GM19463 (cell line): ENCODE data around the gene NOL3.

ENCODE experiments used
- ATAC-seq: cut with Tn5 transposase; IDR thresholded peaks from one replicate; pipeline ENCODE4 v1.9.1; 2021; ENCODE audit warnings: mild to moderate bottlenecking, moderate library complexity; ENCODE audit not compliant: unreplicated experiment

NOL3 gene

GRCh38 chr16:67204076-67204475 lies 33.7 kb downstream of the NOL3 start:
- no peak for ATAC-seq

- no peak for ATAC-seq
Observed at GRCh38 chr16:67206129-67206837, 35.9 kb downstream of the NOL3 start.

DNA sequence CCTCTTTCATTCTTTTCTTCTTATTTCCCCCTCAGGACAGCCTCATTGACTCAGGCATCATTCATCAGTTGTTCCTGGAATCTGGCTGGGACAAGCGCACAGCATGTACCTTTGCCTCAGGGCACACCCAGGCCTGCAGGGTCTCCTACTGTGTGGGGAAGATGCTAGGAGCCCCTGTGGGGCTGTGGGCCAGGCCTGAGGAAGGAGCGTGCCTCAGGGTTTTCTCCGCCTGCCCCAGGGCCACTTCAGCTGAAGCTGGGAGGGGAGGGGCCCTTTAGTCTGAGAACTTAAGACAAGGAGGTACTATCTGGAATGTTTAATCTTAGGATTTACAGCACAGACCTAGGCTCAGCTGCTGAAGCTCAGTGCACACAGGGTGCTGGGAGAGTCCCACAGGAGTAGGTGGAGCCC lies 36.5 kb downstream of the NOL3 start:
- no peak for ATAC-seq

- no peak for ATAC-seq
Observed at GRCh38 chr16:67207249-67208091, 37.1 kb downstream of the NOL3 start.

- no peak for ATAC-seq
Observed at GRCh38 chr16:67208154-67208896, 38.0 kb downstream of the NOL3 start.

DNA sequence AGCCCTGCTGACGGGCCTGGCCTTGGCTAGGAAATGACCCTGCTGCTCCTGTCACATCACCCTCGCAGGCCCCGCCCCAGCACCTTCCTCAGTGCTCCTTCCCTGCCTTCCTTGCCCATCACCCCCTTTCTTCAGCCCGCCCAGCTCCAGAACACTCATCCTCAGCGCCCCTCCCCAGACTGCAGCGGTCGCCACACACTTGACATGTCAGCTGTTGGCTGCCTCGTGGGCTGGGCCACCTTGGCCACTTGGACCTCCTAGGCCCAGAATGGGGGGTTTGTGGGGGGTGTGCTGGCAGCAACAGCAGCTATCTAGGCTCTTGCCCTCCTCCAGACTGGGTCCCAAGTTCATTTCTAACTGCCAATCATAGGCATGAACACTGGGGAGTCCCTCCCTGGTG lies 39.2 kb downstream of the NOL3 start:
- no peak for ATAC-seq

DNA sequence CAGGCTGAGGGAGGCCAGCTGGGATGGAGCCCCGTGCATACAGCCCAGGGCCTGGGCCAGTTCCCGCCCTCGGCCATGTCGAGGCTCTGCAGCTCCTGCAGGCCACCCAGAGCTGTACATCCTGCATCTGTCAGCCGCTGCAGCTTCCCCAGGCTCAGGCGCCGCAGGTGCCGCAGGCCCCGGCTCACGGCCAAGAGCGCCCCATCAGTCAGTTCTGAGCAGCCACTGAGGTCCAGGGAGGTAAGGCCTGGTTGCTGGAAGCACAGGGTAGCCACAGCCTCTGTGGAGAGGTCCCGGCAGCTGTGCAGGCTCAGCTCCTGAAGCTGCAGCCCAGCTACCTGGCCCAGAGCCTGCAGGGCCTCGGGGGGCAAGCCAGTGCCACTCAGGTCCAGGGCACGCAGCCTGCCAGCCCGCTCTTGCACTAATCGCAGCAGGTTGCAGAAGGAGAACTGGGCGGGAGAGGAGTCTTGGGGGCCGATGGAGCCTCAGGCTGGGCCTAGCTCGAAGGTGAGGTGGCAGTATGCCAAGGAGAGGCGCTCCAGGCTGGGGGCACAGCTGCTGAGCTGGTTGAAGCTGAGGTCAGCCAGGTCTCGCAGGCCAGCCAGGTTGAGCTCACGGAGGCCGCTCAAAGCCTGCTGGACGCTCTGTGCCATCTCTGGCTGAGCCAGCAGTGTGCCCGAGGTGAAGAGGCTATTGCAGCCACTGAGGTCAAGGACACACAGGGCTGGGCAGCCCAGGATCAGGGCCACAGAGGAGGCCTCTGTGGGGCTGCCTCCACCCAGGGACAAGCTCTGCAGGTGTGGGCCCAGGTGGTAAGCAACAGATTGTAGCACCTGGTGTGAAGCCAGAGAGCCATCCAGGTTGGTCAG lies 40.0 kb downstream of the NOL3 start:
- ATAC-seq = no peak

GRCh38 chr16:67211674-67212073 lies 41.3 kb downstream of the NOL3 start:
- ATAC-seq = no peak

DNA sequence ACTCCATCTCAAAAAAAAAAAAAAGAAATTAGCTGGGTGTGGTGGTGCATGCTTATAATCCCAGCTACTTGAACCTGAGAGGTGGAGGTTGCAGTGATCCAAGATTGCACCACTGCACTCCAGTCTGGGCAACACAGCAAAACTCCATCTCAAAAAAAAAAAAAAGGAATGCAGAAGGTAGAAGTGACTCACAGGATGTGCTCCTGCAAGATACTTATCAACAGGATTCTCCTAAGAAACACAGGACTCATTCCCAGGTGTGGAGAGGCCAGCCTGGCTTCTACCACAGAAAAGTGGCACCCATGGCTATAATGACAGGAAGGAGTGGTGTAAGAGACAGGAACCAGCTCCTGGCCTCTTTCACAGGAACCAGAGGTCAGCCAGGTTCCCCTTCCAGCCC lies 42.4 kb downstream of the NOL3 start:
- no peak for ATAC-seq

GRCh38 chr16:67213197-67214019 lies 43.1 kb downstream of the NOL3 start:
- no peak for ATAC-seq

DNA sequence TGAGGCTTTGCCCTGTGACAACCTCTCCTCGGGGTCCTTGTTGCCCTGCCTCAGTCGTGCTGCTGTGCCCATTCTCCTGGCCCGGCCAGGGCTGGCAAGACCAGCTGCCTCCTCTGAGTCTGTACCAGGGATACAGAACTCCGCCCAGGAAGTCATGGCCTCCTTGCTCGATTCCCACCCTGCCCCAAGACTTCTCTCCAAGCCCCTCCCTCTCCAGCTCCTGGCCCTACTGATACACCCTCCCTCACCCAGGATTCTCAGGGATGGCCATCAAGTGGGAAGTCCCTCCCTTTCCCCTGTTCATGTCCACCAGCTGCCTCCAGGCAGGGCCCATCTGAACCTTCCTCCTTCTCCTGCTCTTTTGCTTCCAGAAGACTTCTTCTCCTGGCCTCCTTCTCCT lies 45.4 kb downstream of the NOL3 start:
- no peak for ATAC-seq

DNA sequence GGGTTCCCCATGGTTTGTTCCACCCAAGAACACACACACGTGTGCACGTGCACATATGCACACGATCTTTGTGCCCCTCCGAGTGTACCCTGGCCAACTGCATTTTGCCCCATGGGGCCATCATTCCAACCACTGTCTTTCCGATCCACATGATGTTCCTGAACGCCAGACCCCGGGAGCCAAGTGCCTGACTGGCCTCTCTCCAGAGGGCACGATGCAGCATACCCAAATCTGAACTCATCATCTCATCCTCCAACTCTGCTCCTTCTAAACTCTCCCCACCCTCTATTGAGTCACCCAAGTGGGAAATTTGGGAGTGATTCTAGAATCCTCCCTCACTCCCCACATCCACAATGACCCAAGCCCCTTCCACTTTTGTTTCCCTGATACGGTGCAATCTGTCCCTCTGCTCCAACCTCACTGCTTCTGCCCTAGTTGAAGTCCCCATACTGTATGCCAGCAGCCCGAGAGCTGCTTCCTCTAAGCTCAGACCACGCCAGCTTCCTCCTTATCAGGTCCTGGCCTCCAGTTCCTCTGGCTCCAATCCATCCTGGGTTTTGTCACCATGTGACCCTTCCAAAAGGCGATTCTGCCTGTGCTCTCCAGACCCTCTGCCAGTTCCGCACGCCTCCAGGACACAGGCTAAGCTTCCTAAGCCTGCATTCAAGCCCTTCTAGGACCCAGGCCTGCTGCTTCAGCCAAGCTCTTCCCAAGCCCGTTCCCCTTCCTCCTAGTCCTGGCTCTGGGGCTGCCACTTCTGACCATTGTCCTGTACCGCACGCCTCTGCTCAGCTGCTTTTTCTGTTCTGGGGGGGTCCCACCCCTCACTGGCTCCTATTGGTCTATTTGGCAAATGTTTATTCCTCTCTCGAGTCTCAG lies 46.5 kb downstream of the NOL3 start:
- ATAC-seq = no peak

GRCh38 chr16:67223992-67224391 lies 53.7 kb downstream of the NOL3 start:
- no peak for ATAC-seq
